CD4-positive, CD25-positive, alpha-beta regulatory T cell (primary cell): ENCODE data around the gene USH1C. TPM values are rescaled to one million over a fixed set of nuclear protein-coding genes. Genes with fewer than 3 reads are reported as not detected.

ENCODE experiments used
- ATAC-seq, 2 donors: fragments of 150-1000 bp; cut with Tn5 transposase; one replicate each; pipeline ENCODE4 v1.10.0; 2021; ENCODE audit warnings: low read depth in 2 of 2, moderate number of reproducible peaks in 2 of 2, moderate library complexity in 1 of 2
- DNase-seq, 3 donors: peaks; one replicate each; pipeline versions ENCODE4 v3.0.0 to v3.0.0-alpha.2; 2012 to 2022; ENCODE audit warnings: mixed read lengths in 1 of 3
- H3K27ac ChIP-seq: one replicate; pipeline ENCODE4 v1.7.0; 2013; ENCODE audit warnings: mild to moderate bottlenecking, low read length; ENCODE audit not compliant: insufficient read depth, poor library complexity, severe bottlenecking
- H3K27me3 ChIP-seq: one replicate; pipeline ENCODE4 v1.7.0; 2013; ENCODE audit warnings: low read length; ENCODE audit not compliant: control insufficient read depth, insufficient read depth
- H3K36me3 ChIP-seq: one replicate; pipeline ENCODE4 v1.7.0; 2013; ENCODE audit warnings: mild to moderate bottlenecking, low read length, moderate library complexity; ENCODE audit not compliant: control insufficient read depth, insufficient read depth
- H3K4me1 ChIP-seq: 2 replicates; pipeline ENCODE4 v1.7.0; 2013; ENCODE audit warnings: mild to moderate bottlenecking, low read length; ENCODE audit not compliant: insufficient read depth, control insufficient read depth, poor library complexity, severe bottlenecking
- H3K4me3 ChIP-seq: one replicate; pipeline ENCODE4 v1.7.0; 2013; ENCODE audit warnings: low read depth, mild to moderate bottlenecking, low read length, moderate library complexity
- H3K9me3 ChIP-seq, 2 experiments: 1 replicate in 1 of 2; 2 replicates in 1 of 2; pipeline ENCODE4 v1.7.0; 2013; ENCODE audit warnings: low read length in 2 of 2, mild to moderate bottlenecking in 1 of 2, moderate library complexity in 1 of 2; ENCODE audit not compliant: control insufficient read depth in 2 of 2
- H3K27ac Mint-ChIP-seq, 3 donors: one replicate each; pipeline ENCODE4 v1.8.0; 2020 to 2022; ENCODE audit warnings: mild to moderate bottlenecking in 3 of 3, mixed read lengths in 3 of 3, moderate library complexity in 2 of 3
- H3K27me3 Mint-ChIP-seq: one replicate; pipeline ENCODE4 v1.8.0; 2022; ENCODE audit warnings: mild to moderate bottlenecking, mixed read lengths
- H3K36me3 Mint-ChIP-seq: one replicate; pipeline ENCODE4 v1.8.0; 2020; ENCODE audit warnings: mixed read lengths
- H3K4me1 Mint-ChIP-seq, 4 donors: one replicate each; pipeline ENCODE4 v1.8.0; 2020 to 2022; ENCODE audit warnings: mixed read lengths in 4 of 4, mild to moderate bottlenecking in 1 of 4
- H3K4me3 Mint-ChIP-seq, 4 donors: one replicate each; pipeline ENCODE4 v1.8.0; 2020 to 2022; ENCODE audit warnings: mild to moderate bottlenecking in 4 of 4, mixed read lengths in 4 of 4, moderate library complexity in 3 of 4
- H3K9me3 Mint-ChIP-seq, 7 donors: one replicate each; pipeline ENCODE4 v1.8.0; 2020 to 2022; ENCODE audit warnings: mixed read lengths in 7 of 7, mild to moderate bottlenecking in 3 of 7, moderate library complexity in 2 of 7
- polyA plus RNA-seq, 4 donors: library from polyadenylated mRNA; unstranded; fragments of 300-500 nt; fragmentation: Illumina TruSeq; gene quantifications; one replicate each; pipeline ENCODE4 v1.2.3, GENCODE V29; 2021
- total RNA-seq: library from RNA; stranded (reverse); gene quantifications from one replicate; pipeline ENCODE4 v1.2.3, GENCODE V29; 2022

The USH1C gene
- total and polyA plus RNA-seq, 5 donors from 2014 or later = not detected

DNA sequence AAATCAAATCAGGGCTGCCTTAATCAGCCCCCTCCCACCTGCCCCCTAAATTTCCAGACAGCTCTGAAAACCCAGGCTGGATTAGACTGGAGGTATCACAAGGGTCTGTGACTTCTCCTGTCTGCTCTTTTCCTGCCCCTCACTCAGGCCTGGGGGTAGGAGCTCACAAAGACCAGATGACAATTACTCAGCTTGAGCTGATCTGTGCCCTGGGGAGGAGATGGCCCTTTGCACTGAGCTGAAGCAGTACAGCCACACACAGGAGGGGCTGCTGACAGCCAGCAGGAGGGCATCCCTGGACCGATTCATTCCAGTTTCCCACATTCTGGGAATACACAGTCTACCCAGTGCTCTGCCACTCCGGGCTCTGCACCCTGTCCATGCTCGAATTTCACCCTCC is 71.7 kb downstream of the USH1C start:
- Mint-ChIP-seq H3K27me3 (peaks cover 36% of the 10 kb centered on the region), H3K9me3 (peaks cover 0 to 2% (median 0%) of the 10 kb centered on the region in 7 donors), H3K4me1 (peaks cover 0 to 7% (median 0%) of the 10 kb centered on the region in 4 donors), H3K36me3 (peaks cover 3% of the 10 kb centered on the region), H3K27ac (no peak overlapping the region), H3K4me3 (no peak overlapping the region)
- H3K9me3 ChIP-seq = no peaks in the 10 kb centered on the region
- ATAC-seq = no peak
- H3K4me1 ChIP-seq = no peaks in the 10 kb centered on the region
- no peak for DNase-seq
- H3K36me3 ChIP-seq = no peaks in the 10 kb centered on the region
- H3K27me3 ChIP-seq = peaks cover 9% of the 10 kb centered on the region
- H3K4me3 ChIP-seq = no peak overlapping the region
- H3K27ac ChIP-seq = no peak overlapping the region

DNA sequence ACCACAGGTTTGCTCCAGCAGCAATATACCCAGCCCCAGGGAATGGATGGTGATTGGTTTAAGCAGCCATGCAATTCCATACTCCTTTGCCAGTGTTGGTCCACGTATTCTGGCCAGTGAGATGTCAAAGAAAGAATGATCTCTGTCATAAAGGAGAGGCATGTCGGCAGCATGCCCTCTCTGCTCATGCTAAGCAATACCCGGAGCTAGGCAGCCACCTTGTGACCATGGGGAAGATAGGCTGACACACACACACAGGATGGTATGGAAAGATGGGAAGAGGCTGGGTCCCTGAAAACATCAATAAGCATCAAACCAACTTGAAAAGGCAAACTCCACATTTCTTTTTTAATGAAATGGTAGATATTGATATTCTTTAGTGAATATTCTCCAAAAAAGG is 72.7 kb downstream of the USH1C start:
- Mint-ChIP-seq H3K9me3 (peaks cover 0 to 2% (median 0%) of the 10 kb centered on the region in 7 donors), H3K36me3 (peaks cover 3% of the 10 kb centered on the region), H3K27ac (no peak overlapping the region), H3K27me3 (peaks cover 29% of the 10 kb centered on the region), H3K4me3 (no peak overlapping the region), H3K4me1 (peaks cover 0 to 7% (median 0%) of the 10 kb centered on the region in 4 donors)
- H3K4me1 ChIP-seq = no peaks in the 10 kb centered on the region
- H3K27me3 ChIP-seq = peaks cover 9% of the 10 kb centered on the region
- ATAC-seq (no peak), DNase-seq (peak in 1 of 3 donors; percentile 13)
- no peak overlapping the region for H3K27ac ChIP-seq
- no peaks in the 10 kb centered on the region for H3K36me3 ChIP-seq
- H3K4me3 ChIP-seq = no peak overlapping the region
- H3K9me3 ChIP-seq = no peaks in the 10 kb centered on the region

DNA sequence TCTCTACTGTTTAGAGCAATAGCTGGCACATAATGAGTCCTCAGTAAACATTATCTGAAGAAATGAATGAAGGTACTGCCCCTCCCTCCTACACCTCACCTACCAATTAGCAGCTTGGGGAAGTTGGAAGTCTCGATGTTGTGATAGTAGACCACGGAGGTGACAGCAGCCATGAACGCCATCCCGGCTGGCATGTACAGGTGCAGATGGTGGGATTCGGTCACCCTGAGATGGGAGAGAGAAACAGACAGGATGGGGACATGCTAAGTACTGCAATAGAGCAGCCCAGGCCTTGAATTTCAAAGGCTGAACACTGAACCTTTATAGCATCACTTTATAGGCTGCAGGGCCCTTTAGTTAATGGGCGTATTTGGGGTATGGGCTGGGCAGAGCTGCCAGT is 74.2 kb downstream of the USH1C start:
- Histone ChIP-seq H3K36me3 (no peaks in the 10 kb centered on the region), H3K27ac (no peak overlapping the region), H3K9me3 (no peaks in the 10 kb centered on the region), H3K27me3 (peaks cover 9% of the 10 kb centered on the region), H3K4me1 (no peaks in the 10 kb centered on the region), H3K4me3 (no peak overlapping the region)
- ATAC-seq = no peak
- H3K36me3 Mint-ChIP-seq = peaks cover 3% of the 10 kb centered on the region
- no peak overlapping the region for H3K4me3 Mint-ChIP-seq
- DNase-seq = no peak
- peaks cover 0 to 2% (median 0%) of the 10 kb centered on the region in 7 donors for H3K9me3 Mint-ChIP-seq
- H3K27me3 Mint-ChIP-seq = peaks cover 28% of the 10 kb centered on the region
- peaks cover 0 to 2% (median 0%) of the 10 kb centered on the region in 4 donors for H3K4me1 Mint-ChIP-seq
- no peak overlapping the region for H3K27ac Mint-ChIP-seq

DNA sequence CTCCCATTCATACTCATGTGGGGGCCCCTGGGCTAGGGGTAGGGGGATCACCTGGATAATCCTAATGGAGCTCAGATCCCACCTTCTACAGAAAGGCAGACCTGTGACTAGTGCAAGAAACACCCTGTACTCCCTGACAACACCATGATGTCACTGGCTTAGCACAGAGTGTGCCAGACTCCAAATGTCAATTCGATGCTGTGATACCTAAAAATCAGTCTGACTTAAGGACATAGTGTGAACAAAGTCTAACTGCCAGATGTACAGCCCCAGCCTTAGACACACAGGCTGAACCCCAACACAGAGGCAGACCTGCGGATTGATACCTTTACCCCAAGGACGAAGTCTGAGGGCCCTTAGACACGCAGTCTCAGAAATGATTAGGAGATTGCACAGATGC is 76.1 kb downstream of the USH1C start:
- Histone ChIP-seq H3K4me1 (no peaks in the 10 kb centered on the region), H3K9me3 (no peaks in the 10 kb centered on the region), H3K4me3 (no peak overlapping the region), H3K36me3 (no peaks in the 10 kb centered on the region), H3K27ac (no peak overlapping the region), H3K27me3 (peaks cover 4% of the 10 kb centered on the region)
- ATAC-seq = no peak
- Mint-ChIP-seq H3K27ac (no peak overlapping the region), H3K36me3 (no peaks in the 10 kb centered on the region), H3K4me3 (no peak overlapping the region), H3K4me1 (no peaks in the 10 kb centered on the region), H3K27me3 (peaks cover 16% of the 10 kb centered on the region), H3K9me3 (no peaks in the 10 kb centered on the region)
- no peak for DNase-seq

DNA sequence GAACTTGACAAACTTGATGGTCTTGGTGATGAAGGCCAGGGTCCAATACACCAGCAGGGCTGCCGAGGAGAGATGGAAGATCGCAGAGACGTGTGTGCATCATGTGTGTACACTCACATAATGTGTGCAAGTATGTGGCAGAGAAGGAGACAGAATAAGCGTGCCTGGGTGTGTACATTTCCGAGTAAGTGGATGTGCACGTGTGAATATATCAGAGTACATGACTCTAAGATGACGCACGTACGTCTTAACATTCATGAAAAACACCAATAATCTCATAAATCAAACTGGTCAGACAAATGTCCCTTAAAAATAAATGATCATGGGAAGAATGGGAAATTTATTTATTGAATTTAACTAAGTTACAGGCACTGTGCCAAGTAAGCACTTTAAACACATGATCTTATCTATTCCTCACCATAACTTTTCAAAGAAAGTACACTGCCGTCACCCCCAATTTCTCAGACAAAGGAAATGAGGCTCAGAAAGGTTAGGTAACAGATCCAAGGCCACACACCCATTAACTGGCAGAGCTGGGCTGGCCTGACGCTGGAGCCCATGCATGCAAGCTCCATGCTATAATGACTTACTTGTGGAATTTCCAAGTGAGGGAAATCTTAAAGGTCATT is 80.6 kb downstream of the USH1C start:
- H3K36me3 Mint-ChIP-seq = no peaks in the 10 kb centered on the region
- H3K27me3 Mint-ChIP-seq = peaks cover 10% of the 10 kb centered on the region
- Histone ChIP-seq H3K36me3 (no peaks in the 10 kb centered on the region), H3K27me3 (no peaks in the 10 kb centered on the region), H3K9me3 (no peaks in the 10 kb centered on the region), H3K4me1 (no peaks in the 10 kb centered on the region), H3K4me3 (no peak overlapping the region), H3K27ac (no peak overlapping the region)
- H3K4me3 Mint-ChIP-seq = no peak overlapping the region
- peaks cover 0 to 2% (median 0%) of the 10 kb centered on the region in 7 donors for H3K9me3 Mint-ChIP-seq
- no peak for ATAC-seq
- H3K4me1 Mint-ChIP-seq = no peaks in the 10 kb centered on the region
- H3K27ac Mint-ChIP-seq = no peak overlapping the region
- peak in 1 of 3 donors; percentile 19 for DNase-seq

DNA sequence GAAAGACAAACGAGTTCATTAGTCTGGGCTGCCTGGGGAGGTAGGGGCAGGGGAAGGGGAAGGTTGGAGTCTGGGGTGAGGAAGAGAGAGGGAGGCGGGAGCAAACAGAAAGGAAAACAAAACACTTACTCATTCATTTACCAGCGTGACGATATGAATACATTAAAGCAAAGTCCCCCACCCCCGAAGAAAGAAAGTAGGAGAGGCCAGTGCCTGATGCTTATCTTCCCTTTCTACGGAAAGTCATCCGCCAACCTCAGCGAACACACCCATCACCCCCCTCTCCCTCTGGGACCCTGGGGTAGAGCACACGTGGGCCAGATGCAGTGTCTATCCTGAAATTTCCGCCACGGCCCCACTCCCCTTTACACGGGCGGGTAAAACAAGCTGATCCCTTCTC is 81.3 kb downstream of the USH1C start:
- H3K27me3 Mint-ChIP-seq = peaks cover 10% of the 10 kb centered on the region
- no peaks in the 10 kb centered on the region for H3K36me3 Mint-ChIP-seq
- H3K4me1 ChIP-seq = no peaks in the 10 kb centered on the region
- H3K27ac Mint-ChIP-seq = no peak overlapping the region
- no peak overlapping the region for H3K4me3 Mint-ChIP-seq
- no peaks in the 10 kb centered on the region for H3K27me3 ChIP-seq
- no peak overlapping the region for H3K27ac ChIP-seq
- H3K36me3 ChIP-seq = no peaks in the 10 kb centered on the region
- no peaks in the 10 kb centered on the region for H3K4me1 Mint-ChIP-seq
- DNase-seq (no peak), ATAC-seq (no peak)
- no peaks in the 10 kb centered on the region for H3K9me3 ChIP-seq
- H3K4me3 ChIP-seq = no peak overlapping the region
- peaks cover 0 to 2% (median 0%) of the 10 kb centered on the region in 7 donors for H3K9me3 Mint-ChIP-seq

DNA sequence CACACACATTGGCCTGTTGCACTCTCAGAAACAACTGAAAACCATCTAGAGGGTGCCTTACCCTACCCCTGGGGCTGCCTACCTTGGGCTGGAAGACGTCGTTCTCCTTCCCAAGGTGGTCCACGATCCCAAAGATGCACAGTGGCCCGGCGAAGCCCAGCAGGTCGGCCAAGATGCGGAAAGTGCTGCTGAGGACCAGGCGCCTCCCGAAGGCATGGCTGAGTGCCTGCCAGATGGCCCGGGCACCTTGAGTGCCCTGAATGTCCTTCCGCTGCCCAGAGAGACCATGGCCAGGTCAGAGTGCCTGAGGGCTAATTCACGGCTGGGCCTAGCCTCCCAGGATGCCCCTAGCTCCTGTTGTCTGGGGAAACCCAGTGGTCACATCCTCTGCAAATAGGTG is 83.8 kb downstream of the USH1C start:
- Mint-ChIP-seq H3K36me3 (no peaks in the 10 kb centered on the region), H3K4me1 (no peaks in the 10 kb centered on the region), H3K27ac (no peak overlapping the region), H3K9me3 (peaks cover 0 to 2% (median 0%) of the 10 kb centered on the region in 7 donors), H3K4me3 (no peak overlapping the region), H3K27me3 (peaks cover 4% of the 10 kb centered on the region)
- Histone ChIP-seq H3K27me3 (no peaks in the 10 kb centered on the region), H3K4me1 (no peaks in the 10 kb centered on the region), H3K36me3 (no peaks in the 10 kb centered on the region), H3K27ac (no peak overlapping the region), H3K9me3 (no peaks in the 10 kb centered on the region), H3K4me3 (no peak overlapping the region)
- no peak for ATAC-seq
- DNase-seq = no peak

DNA sequence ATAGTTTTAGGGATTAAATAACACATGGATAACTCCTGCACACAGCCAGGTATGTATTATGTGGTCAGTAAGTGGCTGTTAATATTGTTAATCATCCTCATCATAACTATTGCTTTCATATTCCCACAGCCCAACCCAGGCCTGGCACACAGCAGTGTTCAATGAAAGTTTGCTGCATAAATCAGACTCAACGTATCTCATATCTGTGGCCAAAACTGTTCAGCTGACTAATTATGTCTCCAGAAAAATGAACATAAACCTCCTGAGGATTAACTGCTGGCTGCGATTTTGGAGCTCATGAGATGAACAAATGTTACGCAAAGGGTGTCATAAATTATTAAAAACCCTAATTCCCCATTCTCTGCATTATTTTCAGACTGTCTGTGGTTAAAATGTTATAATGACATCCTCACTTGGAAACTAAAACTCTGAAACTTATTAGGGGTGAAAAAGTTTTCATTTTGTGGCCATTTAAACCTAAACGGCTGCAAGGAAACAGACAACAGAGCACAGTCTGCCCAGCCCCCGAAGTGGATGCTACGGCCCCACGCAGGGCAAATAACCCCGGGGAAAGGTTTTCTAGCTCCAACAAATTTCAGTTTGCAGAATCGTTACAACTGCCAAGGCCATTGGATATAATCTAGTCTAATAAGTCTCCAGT is 84.8 kb downstream of the USH1C start:
- no peak for ATAC-seq
- Mint-ChIP-seq H3K9me3 (peaks cover 0 to 2% (median 0%) of the 10 kb centered on the region in 7 donors), H3K4me3 (no peak overlapping the region), H3K36me3 (no peaks in the 10 kb centered on the region), H3K4me1 (no peaks in the 10 kb centered on the region), H3K27ac (no peak overlapping the region), H3K27me3 (peaks cover 4% of the 10 kb centered on the region)
- no peak overlapping the region for H3K4me3 ChIP-seq
- H3K27me3 ChIP-seq = no peaks in the 10 kb centered on the region
- H3K36me3 ChIP-seq = no peaks in the 10 kb centered on the region
- H3K9me3 ChIP-seq = no peaks in the 10 kb centered on the region
- H3K4me1 ChIP-seq = no peaks in the 10 kb centered on the region
- no peak overlapping the region for H3K27ac ChIP-seq
- DNase-seq = no peak
